HG02759 (cell line): Measurements from ENCODE around the gene MEA1.
"Not testable (repeated sequence)": the region's sequence is repeated elsewhere in the genome, so short reads cannot be mapped to it uniquely, and the experiment has no call there.

Experiments used
- ATAC-seq: cut with Tn5 transposase; IDR thresholded peaks from one replicate; pipeline ENCODE4 v1.9.1; 2021; ENCODE audit warnings: mild to moderate bottlenecking, moderate library complexity; ENCODE audit not compliant: unreplicated experiment

Gene MEA1

DNA sequence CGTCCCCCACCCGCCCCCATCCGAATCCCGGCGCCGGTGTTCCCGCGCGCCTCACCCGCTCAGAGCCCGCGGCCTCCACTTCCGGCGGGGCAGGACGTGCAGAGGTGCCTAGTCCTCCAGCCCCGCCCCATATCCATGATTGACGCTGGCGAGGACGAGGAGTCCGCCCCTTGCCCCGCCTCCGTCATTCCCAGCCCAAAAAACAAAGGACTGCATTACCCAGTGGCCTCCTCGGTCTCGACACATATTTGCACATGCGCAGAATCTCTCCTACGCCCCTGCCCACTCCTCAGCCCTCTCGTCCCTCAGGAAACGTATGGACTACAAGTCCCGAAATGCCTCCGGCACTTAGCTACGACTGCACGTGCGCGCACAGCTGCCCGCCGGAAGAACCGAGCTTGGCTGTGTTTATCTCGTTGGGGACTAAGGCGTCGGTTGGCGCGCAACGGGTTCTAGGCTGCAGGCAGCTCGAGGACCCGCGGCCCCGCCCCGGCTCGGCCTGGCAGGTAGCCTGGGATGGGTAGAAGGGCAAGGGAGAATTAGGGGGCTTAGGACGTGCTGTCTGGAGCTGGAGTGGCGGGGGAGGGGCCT lies at the start of gene MEA1, which contains the start of gene KLHDC3:
Gene MEA1 (minus strand): TSS at position 104 of the 591 bp plus-strand sequence. CDS start 133 bp downstream, outside the sequence.
Gene KLHDC3 (plus strand): TSS at position 407 of the 591 bp plus-strand sequence. CDS start 2,944 bp downstream, outside the sequence.
- peak; percentile 90 for ATAC-seq

GRCh38 chr6:43062818-43063217 lies 49.1 kb upstream of the MEA1 start:
- no peak for ATAC-seq

DNA sequence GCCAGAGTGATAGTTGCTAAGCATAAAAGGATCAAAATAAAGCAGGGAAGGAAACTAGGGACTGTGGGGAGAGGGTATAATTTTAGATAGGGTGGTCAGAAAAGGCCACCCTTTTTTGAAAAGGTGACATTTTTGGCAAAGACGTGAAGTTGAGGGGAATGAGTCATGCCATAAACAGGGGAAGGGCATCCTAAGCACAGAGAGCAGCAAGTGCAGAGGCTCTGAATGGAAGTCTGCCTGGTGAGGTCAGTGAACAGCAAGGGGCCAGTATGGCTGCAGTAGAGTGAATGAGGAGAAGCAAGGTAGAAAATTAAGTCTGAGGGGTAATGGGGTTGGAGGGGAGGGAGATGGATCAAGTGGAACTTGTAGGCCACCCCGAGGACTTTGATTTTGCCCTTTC lies 48.1 kb upstream of the MEA1 start:
- no peak for ATAC-seq

GRCh38 chr6:43060755-43061633 lies 47.2 kb upstream of the MEA1 start:
- no peak for ATAC-seq

GRCh38 chr6:43060034-43060754 lies 46.4 kb upstream of the MEA1 start:
- ATAC-seq: no peak

DNA sequence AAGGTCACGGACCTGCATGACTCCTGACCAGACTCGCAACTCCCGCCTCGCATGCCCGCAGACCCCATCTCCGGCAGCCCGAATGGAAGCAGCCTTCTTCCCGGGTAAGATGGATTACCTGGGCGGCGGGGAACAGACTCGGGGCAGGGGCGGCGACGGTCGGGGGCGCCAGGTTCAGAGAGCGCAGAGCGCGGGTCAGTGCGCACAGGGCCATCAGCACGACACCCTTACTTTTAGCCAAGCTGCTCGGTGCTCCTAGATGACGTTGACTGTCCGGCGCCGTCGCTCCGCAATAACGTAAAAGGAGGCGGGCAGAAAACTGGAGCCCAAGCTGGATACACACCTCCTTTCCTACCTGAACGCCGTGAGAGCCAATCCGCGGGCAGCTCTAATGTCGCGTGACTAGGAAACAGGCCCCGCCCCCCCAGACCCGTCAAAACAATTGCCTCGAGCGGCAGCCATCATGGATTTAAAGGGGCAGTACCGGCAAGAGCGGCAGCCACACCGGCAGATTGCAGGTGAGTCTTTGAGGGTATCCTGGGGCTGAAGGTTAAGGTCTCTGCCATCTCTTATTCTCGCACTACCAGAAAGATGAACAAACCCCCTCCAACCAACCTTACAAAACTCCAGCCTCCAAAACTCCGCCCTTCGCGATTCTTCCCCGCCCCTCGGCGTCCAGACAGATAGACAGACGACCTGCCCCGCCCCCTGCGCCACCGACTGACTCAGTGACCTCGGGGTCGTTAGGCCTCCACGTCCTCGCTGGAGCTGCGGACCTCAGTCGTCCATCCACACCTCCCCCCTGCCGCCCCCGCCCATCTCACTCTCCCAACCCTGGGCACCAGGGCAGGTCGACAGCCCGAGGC lies 45.7 kb upstream of the MEA1 start, which contains the start of the genes KLC4 and MRPL2:
Gene KLC4 (plus strand): TSS at position 464 of the 866 bp plus-strand sequence. CDS start 1,705 bp downstream, outside the sequence.
Gene MRPL2 (minus strand): TSS at position 267 of the 866 bp plus-strand sequence. CDS start 53 bp downstream, at position 214.
- ATAC-seq: peak; percentile 94

DNA sequence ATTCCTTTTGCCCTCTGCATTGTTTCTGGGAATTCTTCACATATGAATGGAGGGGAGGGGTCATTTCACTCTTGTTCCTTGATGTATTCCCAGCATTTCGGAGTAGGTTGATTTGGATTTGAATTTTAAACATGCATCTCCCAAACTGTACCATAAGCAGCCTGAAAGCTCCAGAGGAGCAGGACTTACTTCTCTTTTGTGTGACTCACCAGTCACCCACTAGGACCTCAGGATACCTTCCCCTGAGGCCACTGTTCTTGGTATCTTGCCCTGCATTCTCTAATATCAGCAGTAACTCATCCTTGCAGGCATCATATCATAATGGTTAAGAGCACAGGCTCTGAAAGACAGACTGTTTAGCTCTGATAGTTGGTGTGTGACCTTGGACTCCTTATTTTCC lies 44.8 kb upstream of the MEA1 start:
- ATAC-seq: no peak

DNA sequence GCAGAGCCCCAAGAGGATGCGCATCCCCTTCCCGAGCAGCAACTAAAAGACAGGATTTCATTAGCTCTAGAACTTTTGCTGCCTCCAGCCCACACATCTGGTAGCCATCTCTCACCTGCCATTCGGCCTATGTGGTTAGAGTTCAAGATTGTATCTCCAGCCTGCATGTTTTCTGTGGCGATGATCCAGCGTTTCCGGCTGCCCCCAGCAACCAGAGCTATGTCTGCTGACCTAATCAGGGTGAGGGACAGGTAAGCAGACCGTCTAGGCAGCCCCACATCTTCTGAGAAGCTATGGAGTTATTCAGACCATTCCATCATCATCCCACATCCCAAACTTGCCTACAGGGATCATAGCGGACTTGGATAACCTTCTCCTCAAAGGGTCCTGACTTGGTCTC lies 42.2 kb upstream of the MEA1 start:
- ATAC-seq: no peak

DNA sequence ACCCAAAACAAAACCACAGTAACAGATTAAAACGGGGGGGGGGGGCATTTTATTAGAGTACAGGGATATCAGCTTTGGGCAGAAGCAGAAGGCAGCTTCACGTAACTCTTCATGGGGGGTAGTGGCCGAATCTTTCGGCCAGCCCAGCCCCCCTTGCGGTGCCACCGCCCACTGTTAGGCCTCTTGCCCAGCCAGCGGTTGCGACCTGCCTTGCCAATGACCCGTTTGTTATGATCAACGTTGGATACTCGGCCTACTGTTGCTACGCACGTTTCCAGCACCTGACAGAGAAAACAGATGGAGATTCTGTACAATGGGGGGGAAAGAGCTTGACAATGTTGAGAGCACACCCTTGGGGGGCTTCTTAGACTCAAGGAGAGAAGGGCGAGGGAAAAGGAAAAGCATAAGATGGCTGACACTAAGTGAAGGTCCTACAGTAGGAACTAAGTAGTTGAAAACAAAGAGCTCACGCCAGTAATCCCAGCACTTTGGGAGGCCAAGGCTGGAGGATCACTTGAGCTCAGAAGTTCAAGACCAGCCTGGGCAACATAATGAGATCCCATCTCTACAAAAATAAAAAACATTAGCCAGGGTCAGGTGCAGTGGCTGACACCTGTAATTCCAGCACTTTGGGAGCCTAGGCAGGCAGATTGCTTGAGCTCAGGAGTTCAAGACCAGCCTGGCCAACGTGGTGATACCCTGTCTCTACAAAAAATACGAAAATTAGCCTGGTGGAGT lies 40.6 kb upstream of the MEA1 start:
- ATAC-seq: no peak

GRCh38 chr6:43053545-43054205 lies 39.9 kb upstream of the MEA1 start, which contains the start of gene CUL7:
Gene CUL7 (minus strand): TSS chr6:43053851. CDS start chr6:43052788, 1,063 bp downstream.
- ATAC-seq: peak; percentile 96

- peak; percentile 10 for ATAC-seq
These were observed 39.2 kb upstream of the MEA1 start for GRCh38 chr6:43052842-43053544.

DNA sequence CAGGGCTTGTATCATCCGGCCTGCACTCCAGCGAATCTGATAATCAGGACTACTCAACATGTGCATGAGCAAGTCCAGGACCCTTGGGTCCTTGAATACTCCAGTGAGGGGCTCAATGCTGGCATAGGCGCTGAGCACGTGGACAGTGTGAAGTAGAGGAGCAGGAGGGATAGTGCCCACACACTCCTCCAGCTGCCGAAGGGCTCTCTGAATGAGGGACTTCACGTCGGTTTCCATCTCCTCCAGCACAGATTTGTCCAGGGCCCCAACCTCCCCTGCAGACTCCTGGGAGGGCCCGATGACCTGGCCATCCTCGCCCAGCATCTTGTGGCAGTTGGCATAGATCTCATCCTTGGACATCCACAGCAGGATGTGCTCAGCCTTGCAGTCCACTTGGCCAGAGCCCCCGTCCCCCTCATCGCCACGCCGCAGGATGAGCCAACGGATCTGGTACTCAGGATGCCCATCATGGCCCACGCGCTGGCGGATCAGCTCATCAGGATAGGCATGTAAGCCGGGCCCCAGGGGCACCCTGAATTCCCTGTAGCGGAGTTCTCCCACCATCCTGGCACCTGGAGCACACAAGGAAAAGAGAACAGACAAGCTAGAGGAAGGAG lies 38.6 kb upstream of the MEA1 start:
- ATAC-seq: no peak

DNA sequence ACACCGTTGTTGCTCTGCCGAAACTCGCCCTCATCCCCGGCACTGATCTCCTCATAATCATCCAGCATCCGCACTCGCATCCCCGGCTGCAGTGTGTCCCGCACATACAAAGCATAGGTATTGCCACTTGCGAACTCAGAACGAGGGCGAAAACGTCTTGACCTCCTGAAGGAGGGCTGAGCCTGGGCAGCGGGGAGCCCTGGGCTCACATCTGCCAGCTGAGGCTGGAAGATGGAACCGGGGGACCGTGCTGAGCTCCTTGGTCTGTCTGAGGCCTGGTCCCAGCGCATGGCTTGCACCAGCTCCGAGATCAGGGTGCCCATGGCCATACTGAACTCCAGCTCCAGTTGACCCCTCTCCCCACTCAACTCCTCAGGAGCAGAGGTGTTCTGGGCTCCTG lies 37.2 kb upstream of the MEA1 start:
- no peak for ATAC-seq

GRCh38 chr6:43047998-43048397 lies 34.3 kb upstream of the MEA1 start:
- ATAC-seq: no peak

GRCh38 chr6:43045371-43045930 lies 31.7 kb upstream of the MEA1 start:
- no peak for ATAC-seq

DNA sequence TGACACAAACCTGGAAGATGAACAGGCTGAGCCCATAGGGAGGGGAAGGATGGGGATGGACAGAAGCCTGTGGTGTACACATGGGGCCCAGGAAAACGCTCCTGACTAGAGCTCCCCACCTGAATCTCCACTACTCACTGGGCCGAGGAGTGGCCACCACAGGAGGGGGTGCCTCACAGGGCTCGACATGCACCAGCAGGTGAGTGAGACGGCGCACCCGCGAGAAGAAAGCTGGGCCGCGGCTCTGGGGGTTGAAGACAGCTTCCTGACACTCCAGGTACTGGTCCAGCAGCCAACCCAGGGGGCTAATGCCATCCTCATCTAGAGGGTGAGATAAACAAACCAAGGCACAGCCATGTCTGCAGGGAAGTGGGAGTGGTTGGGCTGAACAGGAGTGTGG lies 29.6 kb upstream of the MEA1 start:
- no peak for ATAC-seq

DNA sequence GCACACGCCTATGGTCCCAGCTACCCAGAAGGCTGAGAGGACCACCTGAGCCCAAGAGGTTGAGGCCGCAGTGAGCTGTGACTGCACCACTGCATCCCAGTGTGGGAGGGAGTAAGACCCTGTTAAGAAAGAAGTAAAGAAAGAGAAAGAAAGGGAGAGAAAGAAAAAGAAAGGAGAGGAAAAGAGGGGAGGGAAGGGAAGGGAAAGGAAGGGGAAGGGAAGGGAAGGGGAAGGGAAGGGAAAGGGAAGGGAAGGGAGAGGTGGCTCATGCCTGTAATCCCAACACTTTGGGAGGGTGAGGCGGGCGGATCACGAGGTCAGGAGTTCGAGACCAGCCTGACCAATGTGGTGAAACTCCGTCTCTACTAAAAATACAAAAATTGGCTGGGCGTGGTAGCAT lies 27.7 kb upstream of the MEA1 start:
- ATAC-seq: not testable (repeated sequence)
